Urothelium cell line (cell line): Measurements from ENCODE around the gene RAI14.

Experiments
- DNase-seq: peaks from one replicate; pipeline ENCODE4 v3.0.0; 2011; ENCODE audit warnings: low spot score, mixed read lengths
- FAIRE-seq: peaks from 2 replicates; lab custom pipeline; 2011; peaks lifted over from hg19 to GRCh38; lab: Jason Lieb, UNC

The RAI14 gene

DNA sequence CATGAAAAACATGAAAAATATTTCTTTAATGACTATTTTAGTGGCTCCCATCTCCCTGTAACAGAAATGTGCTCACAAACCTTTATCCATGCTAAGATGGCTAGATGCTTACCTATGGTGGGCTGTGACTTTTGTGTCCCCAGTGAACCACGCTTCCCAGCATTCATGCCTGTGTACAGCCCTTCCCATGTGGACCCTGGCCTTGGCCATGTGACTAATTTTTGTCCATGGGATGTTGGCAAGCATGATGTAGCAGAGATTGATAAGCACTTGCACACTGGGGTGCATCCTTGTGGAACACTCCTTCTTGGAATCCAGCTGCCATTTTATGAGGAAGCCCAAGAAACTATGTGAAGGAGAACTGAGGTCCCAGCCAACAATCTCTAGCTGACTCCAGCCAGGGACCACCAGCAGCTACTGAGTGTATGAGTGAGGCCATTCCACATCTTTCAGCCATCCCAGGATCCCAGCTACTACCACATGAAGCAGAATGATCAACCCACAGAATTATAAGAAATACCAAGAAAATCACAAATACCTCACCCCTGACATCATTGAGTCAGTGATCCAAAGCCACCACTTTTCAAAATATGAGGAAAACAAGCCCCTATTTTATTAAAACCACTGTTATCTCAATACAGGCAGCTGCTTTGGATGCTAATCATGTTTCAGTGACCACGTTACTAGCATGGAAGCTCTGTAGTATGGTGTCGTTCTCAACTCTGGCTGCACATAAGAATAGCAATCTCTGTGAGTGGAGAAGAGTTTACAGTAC is 16.1 kb upstream of the RAI14 start:
- DNase-seq, result no peak
- FAIRE-seq, result no peak

DNA sequence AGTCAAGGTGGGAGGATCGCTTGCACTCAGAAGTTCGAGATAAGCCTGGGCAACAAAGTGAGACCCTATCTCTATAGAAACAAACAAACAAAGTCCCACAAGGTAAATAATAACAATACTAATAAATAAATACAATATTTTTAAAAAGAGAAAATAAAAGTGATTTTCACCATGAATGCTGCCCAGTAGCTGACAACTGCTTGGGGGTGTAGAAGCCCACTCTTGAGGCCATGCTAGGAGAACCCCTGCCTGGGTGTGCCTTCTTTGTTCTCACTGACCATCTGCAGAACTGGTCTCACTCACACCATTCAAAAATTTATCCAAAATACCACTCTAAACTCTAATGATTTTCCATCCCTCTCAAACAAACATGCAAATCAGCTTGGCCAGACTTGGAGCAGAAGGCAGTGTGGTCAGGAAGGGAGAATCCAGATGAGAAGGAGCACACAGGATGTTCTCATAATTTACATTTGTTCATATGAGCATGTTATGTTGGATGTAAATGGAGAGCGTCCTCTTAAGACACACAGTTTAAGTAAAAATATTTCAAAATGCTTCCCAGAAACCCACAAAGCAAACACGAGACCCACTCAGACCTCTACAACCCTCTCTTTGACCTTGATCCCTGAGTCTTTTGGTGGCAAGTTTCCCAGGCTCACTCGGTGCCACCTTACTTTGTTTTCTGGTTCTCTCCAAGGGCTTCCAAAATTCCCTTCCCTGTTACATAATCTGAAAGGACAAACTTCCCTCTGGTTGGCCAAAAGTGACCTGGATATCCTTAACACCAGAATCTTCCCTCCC is 7.9 kb upstream of the RAI14 start:
- FAIRE-seq (no peak), DNase-seq (no peak)

DNA sequence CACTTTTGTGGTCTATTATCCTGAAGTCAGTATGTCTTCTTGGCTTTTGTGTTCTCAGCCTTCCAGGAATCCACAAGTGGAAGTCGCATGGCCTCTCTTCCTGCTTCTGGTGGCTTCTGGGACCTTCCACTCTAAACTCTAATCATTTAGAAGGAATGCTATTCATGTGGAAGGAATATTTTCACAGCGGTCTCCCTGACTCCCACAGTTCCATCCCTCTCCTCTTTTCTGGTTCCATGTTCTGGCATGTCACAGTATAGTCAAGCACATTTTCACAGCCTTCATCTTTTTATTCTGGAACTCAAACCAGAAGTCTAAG is 7.3 kb upstream of the RAI14 start:
- no peak for FAIRE-seq
- no peak for DNase-seq

DNA sequence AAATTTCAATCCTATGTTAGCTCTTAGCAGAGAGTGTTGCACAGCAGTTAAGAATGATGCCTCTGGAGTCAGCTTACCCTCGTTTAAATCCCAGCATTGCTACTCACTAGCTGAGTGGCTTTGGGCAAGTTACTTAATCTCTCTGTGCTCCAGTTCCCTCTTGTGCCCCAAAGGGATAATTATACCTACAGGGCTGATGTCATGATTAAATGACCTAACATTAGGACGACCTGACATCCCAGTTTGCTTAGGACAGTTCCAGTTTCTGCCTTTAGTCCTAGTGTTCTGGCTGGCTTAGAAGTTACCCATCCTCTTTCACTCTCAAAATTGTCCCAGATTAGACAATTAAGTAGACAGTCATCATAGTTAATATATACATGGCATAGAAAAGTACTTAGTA is 4.3 kb upstream of the RAI14 start:
- no peak for DNase-seq

DNA sequence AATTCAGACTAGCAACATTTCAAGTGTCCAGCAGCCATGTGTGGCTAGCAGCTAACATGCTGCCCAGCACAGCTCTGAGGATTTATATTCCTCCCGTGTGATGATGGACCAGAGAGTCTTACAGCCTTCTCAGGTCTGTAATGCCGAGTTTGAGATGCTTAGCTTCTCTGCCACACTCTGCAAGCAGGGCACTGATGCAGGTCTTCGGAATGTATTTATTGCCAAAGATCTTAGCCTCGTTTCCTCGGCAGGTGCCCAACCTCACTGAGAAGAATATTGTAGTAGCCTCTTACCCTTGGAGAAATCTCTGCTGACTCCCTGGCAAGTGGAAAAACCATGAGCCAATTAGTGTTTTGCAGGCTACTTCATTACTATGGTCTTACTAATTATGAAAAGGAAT is 3.7 kb upstream of the RAI14 start:
- no peak for FAIRE-seq

More for the DNA sequence above, 4.3 kb upstream of the RAI14 start:
- FAIRE-seq, result no peak

DNA sequence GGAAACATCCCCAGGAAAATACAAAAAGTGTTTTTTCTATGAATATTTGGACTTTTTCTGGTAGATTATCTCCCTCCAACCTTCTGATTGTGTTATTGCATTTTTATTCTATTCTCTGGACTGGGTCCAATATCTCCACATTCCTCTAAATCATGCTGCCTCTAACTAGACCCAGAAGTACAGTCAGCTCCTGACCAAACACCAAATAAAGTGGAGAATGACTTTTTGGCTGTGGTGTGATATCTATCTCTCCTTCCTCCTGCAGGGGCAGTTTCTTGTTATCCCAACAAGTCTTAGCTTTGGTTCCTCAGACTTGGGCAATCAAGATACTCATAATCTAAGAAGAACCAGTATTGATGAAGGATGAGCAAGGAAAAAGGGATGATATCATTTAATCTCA is 3.2 kb upstream of the RAI14 start:
- DNase-seq, result no peak

More for the DNA sequence above, 3.7 kb upstream of the RAI14 start:
- no peak for DNase-seq

DNA sequence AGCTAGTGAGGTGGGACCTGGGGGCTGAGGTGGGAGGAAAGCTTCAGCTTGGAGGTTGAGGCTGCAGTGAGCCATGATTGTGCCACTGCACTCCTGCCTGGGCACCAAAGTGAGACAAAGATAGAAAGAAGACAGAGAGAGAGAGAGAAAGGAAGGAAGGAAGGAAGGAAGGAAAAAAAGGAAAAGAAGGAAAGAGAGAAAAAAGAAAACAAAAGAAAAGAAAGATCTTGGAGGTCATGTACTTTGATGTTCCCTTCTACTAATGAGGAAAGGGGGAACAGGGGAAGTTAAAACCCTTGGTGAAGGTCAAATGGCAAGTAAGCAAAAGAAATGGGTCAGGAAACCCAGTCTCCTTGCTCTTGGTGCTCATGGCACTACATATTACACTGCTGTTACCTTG is 2.4 kb upstream of the RAI14 start:
- no peak for DNase-seq
- no peak for FAIRE-seq

More for the DNA sequence above, 3.2 kb upstream of the RAI14 start:
- no peak for FAIRE-seq

DNA sequence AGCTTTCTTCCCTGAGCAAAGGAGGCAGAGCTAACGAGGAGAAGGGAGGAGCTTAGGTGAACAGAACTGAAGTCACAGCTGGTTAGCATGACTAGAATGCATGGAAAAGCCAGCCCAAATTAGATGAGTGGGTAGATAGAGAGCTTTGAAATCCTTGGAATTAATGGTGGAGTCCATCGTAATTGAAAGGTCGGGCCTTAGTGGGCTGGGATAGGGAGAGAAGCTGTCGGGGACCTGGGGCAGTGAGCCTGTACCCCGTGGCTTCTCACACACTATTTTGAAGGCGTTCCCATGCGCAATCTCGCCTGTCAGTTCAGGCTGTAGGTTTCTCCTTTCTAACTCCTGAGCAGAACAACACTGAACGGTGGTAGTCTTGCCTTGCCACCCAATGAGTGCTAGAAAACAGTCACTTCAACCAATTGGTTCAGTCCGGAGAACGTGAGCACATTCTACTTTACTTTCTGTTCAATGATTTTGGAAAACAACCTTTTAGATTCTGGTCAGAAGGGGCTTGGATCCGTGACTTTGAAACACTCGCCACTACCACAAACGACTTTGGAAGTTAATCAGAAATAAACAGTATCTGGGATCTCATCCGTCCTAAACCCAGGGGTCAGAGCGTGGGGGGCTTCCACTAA is 655 bp upstream of the RAI14 start:
- FAIRE-seq (no peak), DNase-seq (peak; percentile 41)

DNA sequence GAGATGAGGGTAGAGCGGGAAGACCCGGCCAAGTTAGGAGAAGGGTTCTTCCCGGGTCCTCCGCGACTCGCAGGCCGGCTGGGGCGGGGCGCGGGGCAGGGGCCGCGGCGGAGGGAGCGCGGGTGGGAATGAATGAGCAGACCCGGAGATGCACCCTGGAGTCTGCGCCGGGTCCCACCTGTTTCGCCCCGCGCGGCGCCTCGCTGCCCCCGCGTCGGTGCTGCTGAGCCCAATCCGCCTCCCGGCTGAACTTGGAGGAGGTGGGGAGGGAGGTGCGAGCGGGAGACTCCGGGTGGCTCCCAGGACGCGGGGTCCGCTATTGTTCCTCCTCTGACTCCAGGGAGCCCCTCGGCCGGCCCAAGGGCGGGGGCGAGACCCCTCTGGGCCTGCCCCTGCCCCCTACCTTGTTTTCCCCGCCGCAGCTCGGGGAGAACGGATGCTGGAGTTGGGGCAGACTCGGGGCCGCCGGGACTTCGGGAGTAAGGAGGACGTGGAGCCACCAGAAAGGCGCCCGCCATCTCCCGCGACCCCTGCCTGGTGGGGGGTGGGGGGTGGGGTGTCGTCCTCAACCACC is 659 bp downstream of the RAI14 start:
- DNase-seq (peak; percentile 52), FAIRE-seq (no peak)

DNA sequence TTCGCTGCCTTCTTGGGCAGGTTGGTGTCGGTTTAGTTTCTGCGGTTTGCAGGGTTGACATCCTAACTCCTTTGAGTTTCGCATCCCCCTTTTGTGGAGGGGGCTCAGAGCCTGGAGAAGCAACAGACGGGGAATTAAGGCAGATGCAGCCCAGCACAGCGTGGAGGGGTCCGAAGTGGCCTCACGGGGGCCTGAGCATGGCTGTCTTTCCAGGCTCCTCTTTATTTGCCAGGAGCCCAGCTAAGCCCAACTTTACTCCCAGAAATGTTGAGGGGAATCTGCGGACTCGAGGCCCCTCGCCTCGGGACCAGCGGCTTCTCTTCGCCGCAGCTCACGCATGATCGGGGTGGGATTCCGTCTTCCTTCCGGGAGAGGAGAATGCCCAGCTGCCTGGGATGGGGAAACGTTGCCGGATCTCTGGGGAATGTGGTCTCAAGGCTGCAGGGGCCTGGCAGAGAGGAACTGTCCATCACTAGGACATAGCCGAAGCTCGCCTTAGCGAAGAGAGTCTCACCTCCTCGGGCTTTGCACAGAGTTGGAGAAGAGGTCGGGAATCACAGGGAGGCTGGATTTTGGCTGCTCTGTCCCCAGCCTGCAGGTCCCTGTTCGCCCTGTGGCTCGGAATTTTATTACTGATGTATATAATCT is 1.3 kb downstream of the RAI14 start:
- peak; percentile 40 for DNase-seq
- no peak for FAIRE-seq

DNA sequence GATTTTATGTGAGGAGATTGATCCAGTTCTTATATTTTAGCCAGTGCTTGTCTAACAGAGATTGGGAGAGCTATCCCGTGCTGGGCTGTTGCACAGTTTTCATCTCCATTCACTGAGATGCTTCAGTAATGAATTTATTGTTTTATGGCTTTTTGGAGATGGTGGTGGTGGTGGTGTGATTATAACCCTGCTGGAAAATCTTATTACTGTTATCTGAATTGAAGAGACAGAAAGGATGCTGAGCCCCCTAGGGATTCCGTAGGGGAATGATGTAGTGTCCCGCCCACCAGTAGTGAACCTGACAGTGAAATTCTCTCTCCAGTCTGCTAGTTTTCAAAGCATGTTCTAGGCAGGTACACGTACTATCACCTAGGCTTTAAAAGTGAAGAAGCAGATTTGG is 1.9 kb downstream of the RAI14 start:
- FAIRE-seq, result no peak
- peak; percentile 57 for DNase-seq

DNA sequence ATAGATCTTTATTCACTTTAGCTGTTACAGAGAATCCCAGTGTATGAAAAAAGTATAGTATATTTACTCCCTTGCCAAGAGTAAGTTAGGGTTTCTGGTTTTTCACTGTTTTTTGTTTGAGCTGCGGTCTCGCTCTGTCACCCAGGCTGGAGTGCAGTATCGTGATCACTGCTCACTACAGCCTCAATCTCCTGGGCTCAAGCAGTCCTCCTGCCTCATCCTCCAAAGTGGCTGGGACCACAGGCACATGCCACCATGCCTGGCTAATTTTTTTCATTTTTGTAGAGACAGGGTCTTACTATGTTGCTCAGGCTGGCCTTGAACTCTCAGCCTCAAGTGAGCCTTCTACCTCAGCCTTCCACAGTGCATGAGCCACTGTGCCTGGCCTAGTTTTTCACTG is 3.0 kb downstream of the RAI14 start:
- DNase-seq (no peak), FAIRE-seq (no peak)

DNA sequence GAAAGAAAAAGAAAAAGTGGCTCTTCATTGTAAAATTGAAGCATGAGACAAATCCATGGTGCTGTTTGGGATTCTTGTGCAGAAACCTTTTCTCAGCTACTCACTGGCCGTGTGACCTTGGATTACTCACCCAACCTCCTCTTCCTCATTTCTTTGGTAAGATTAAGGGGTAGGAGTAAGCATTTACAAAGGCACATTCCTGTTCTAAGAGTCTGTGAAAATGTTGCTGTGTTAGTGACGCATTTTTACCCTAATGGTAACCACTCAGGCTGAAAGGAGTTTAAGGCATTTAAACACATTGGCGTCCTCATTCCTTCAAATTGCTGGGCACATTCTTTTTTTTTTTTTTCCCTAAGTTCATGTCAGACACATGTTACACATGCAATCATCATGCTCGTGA is 4.3 kb downstream of the RAI14 start:
- FAIRE-seq (no peak), DNase-seq (no peak)

DNA sequence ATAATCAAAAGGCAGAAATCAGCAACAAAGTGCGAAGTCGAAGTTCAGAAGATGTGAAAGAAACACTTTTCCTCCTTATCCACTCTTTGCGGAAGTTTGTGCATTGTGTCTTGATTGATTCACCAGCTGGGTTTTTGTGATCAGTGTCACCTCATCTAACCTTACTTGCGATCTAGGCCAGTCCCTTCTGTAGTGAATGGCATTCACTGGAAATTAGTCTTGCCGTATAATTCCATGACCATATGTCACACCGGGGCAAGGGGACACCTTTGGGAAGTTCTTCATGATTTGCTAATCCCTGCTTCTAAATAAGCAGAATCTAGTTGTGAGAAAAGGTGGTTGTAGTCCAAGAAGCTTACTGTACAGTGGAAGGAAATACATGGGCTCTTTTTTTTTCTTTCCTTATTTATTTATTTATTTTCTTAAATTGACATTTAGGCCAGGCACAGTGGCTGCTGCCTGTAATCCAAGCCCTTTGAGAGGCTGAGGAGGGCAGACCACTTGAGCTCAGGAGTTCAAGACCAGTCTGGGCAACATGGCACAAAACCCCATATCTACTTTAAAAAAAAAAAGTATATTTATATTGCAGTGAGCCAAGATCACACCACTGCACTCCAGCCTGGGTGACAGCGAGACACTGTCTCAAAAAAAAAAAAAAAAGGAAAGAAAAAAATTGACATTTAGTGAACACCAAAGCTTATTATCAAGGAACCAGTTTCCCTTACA is 7.8 kb downstream of the RAI14 start:
- no peak for FAIRE-seq
- no peak for DNase-seq

DNA sequence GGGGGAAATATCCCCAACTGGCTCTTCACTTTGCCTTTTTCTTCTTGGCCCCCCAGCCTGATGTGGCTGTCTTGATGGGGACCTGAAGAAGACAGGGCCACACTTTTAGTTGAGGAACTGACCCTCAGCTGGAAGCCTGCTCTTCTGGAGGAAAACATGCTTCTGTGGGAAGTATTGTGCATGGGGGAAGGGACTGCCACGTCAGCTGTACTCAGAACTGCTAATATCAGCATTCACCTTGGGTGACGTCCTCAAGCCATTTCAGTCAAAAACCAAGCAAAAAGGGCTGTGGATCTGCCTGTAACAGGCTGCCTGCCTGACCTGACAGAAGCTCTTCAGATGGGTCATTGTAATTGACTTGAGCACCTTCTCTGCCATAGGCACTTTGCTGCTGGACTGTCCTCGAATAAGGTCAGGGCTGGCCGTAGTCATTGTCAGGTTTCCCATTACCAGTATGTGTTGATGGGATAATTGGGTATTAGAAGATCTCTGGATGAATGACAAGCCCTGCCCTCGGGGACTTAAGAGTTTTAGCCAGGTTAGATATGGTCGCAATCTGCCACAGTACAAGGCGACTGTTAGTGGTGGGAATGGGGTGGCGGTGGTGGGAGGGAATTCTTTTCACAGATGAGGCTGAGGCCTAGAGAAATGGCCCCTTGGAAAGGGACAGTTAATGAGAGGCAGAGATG is 10.4 kb downstream of the RAI14 start:
- no peak for DNase-seq
- no peak for FAIRE-seq

DNA sequence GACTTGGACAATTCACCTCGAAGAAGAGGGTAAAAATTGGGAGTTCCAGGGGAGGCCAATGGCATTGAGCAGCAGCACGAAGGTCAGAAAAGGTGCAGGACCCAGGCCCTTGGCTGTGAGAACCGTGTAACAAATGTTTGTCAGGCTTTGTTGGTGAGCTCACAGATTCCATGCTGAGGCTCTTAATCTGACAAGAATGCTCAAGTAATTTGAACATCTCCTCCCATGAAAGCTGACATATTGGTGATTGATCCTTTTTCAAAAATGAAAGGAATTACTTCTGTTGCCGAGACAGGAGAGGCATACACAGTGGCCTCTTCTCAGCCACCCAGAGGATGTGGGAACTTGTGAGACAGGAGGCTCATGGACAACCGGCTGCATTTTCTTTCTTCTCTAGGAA is 11.6 kb downstream of the RAI14 start:
- no peak for FAIRE-seq
- DNase-seq, result no peak

DNA sequence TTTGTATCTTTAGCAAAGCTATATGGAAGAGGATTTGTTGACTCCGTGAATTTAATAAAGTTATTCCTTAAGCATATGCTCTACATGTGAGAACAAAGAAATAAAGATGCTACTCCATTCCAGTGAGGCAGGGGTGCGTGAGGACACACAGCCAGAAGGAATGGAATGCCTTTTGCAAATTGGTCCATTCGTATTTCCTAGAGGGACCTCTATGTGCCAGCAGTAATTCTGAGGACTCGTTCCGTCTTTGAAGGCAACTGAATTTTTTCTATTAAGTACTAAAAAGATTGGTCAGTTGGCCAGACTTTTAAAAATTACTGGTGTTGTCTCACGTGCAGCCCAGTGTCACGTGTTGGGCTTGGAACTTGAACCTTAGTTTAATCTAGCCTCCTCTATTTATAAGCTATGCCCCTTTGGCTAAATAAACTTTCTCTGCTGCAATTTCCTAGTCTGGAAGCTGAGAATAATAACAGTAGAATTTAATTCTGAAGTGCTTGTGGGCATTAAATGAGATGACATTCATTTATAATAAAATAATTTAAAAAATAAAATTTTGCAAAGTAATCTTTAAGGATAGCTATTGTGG is 13.9 kb downstream of the RAI14 start:
- no peak for FAIRE-seq
- DNase-seq, result no peak

DNA sequence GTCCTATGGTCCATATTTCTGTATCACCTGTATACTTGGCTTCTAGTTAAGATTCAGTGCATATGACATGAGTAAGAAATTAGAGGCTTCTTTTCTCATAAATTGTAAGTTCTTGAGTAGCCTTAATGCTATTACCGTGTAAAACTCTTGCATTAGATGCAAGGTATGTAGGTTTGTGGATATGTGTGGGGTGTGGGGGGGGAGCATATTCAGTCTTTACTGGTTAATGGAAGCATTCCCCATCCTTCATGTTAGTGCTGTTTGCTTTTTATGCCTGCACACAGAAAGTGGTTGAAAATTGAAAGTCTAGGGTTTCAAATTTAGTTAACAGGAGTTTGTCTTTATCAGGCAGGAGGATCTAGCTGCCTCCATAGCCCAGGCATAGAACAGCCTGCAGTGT is 16.1 kb downstream of the RAI14 start:
- DNase-seq (no peak), FAIRE-seq (no peak)

DNA sequence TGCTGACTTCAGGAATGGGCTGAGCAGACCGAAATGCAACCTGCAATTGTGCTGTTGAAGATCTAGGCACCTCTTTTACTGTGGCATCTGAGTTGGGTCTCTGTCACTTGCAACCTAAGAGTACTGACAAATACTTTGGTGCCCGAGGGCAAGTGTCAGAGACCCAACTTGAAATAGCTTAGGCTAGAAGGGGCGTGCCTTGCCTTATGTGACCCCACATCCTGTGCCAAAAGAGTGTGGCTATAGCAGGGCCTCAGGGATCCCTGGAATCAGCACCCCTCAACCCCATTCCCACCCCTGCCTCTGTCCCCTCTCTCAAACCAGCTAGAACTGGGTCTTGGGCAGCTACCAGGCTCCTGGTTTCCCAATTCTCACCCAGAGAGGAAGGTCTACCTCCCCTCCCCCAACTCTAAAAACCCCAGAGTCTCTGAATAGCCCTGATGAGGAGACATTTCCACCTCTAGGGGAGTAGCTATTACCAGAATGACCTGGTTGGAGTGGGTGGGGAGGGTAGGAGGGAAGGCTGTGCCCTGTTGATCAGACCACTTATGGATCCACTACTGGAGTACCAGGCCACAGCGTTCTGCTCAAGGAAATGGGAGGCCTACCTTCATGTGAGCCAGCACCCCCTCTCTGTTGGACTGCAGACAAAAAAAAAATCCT is 17.5 kb downstream of the RAI14 start:
- no peak for DNase-seq
- no peak for FAIRE-seq
